Measurements from ENCODE around the gene GPSM1.

Gene GPSM1

DNA sequence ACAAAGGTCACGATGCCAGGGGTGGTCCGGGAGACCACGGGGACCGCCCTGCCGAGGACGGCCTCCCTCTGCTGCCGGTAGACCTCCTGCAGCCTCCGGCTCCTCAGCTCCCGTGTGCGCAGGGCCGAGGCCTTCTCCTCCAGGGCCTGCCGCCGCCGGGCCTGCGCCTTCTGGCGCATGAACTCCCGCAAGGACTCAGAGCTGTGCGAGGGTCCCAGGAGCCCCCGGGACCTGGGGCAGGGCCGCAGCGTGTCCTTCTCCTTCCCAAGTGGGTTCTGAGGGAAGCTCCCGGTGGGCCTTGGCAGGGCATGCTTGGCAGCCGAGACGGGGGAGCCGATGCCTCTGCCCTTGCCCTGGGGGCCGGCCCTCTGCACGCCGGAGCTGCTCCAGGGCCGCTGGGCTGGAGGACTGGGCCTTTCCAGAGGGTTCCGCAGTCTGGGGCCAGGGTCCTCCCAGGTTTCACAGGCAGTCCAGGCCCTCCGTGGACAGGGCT lies 36.8 kb upstream of the GPSM1 start:
- in situ Hi-C loops (cut with MboI; ENCODE audit: low sequenced_read_pairs) = no loop called here

DNA sequence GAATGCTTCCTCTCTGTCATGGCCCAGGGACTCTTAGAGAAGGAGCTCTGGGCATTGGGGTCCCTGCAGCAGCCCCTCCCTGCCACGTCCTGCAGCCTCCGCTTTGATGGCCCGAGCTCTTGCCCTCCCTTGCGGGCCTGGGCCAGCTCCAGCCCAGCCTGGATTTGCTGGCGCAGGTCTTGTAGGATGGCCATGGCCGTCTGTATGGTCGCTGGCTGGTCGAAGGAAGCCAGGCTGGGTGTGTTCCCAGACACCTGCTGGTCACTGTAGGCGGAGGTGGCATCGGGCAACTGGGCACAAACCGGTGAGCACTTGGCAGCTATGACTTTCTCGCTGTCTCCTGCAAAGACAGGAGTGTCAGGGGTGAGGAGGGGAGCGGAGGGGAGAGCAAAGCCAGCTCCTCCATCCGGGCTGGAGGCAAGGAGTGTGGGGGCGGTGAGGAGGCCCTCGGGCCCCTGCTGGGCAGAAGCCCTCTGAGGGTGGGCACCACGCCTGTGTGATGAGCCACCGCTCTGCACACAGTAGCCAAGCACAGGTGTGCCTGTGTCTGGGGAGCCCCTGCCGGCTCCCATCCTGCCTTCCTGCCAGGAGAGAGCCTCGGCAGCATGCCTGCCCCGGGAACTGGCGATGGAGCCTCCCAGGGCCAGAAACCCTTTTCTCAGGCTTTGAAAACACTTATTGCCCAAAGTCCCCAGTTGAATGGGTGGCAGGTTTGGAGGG lies 35.9 kb upstream of the GPSM1 start:
- in situ Hi-C loops (cut with MboI; ENCODE audit: low sequenced_read_pairs) = no loop called here

DNA sequence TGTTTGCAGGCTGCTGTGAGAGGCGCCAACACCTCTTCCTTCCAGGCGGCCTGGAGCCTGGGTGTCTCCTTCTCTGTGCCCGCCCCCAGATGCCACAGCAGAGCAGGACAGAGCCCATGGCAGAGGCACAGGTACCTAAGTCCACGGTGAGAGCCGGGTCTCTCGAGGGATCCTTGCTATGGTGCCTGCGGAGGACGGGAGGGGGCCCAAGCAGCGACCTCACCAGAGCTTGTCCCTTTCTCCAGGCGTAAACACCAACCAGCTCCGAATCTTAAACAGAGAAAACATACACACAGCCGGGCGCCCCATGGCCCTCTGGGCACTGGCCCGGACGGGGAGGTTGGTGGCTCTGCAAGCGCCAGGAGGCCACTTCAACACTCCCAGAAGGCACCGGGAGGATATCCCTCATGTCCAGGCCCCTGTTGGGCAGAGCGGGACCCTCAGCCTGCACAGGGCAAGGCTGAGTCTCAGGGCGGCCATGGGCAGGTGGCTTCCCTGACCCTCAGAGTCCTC lies 35.3 kb upstream of the GPSM1 start:
- in situ Hi-C loops (cut with MboI; ENCODE audit: low sequenced_read_pairs) = no loop called here

DNA sequence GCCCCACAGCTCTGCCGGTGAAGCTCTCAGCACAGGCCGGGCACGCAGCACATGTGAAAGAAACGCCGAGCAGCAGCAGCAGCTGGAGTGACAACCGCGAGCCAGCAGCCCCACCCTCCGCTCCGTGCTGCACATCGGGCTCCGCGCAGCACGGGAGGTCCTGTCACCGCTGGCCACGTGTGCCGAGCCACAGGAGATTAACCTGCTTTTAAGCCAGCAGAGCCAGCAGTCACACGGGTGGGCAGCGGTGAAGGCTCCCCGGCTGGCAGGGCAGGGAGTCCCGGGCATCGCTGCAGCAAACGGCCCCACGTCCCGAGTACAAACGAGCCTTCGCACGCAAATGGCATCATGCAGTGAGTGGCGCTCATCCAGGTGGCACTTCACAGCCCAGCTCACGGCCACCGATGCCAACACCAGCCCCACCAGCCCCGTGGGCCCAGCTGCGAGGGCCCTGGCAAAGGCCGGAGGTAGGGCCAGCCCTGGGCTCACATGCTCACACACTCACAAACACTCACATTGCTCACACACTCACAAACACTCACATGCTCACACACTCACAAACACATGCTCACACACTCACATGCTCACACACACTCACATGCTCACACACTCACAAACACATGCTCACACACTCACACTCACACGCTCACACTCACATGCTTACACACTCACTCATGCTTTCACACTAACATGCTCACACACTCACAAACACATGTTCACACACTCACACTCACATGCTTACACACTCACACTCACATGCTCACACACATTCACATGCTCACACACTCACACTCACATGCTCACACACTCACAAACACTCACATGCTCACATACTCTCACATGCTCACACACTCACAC lies 34.5 kb upstream of the GPSM1 start:
- in situ Hi-C loops (cut with MboI; ENCODE audit: low sequenced_read_pairs) = no loop called here

DNA sequence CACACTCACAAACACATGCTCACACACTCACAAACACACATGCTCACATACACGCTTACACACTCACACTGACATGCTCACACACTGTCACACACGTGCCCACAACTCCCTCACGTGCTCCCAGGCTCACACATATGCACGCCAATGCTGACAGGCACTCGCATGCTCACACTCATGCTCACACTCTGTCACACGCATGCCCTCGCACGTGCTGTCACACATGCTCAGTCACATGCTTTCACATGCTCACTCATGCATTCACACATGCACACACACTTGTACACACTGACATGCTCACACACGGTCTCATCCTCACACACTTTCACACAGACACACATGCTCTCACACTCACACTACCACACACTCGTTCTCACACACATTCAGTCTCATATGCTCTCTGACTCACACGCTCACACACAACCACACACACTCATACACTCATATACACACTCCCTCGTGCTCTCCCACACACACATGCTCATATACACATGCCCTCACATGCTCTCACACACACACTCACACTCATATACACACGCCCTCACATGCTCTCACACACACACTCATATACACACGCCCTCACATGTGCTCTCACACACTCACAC lies 33.8 kb upstream of the GPSM1 start:
- in situ Hi-C loops (cut with MboI; ENCODE audit: low sequenced_read_pairs) = no loop called here

DNA sequence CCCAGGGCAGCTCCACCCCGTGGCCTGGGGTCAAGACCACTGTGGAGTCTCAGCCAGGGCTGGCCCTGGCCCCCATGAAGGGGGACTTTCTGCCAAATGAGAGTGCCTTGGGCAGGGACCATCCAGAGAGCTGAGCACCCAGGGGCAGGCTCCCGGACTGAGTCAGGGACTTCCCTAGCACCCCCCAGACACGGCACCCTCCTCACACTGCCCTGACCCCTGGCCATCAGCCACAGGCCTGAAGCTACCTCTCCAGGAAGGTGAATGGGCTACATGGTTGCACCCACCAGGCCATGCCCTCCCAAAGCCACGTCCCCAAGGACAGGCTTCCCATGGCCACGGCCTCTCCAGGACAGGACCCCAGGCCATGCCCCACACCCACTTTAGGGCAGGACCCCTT lies 32.9 kb upstream of the GPSM1 start:
- in situ Hi-C loops (cut with MboI; ENCODE audit: low sequenced_read_pairs) = no loop called here

DNA sequence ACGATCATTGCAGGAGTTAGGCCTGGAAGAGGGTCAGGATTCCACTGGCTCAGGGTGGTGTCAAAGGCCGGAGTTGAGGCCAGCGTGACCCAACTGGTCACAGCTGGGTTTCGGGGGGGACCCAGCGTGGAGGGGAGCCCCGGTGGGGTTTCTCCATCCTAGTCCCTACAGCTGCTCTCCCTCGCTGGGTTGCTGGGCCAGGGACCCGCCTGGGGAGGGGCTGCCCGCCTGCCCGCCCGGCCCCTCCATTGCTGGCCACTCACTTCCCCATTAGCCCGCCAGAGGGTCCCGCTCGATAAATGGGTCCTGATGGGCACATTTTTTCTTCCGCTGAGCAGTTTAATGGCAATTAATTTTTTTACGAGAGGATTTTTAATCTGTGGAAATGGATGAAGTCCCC lies 32.3 kb upstream of the GPSM1 start:
- in situ Hi-C loops (cut with MboI; ENCODE audit: low sequenced_read_pairs) = no loop called here

DNA sequence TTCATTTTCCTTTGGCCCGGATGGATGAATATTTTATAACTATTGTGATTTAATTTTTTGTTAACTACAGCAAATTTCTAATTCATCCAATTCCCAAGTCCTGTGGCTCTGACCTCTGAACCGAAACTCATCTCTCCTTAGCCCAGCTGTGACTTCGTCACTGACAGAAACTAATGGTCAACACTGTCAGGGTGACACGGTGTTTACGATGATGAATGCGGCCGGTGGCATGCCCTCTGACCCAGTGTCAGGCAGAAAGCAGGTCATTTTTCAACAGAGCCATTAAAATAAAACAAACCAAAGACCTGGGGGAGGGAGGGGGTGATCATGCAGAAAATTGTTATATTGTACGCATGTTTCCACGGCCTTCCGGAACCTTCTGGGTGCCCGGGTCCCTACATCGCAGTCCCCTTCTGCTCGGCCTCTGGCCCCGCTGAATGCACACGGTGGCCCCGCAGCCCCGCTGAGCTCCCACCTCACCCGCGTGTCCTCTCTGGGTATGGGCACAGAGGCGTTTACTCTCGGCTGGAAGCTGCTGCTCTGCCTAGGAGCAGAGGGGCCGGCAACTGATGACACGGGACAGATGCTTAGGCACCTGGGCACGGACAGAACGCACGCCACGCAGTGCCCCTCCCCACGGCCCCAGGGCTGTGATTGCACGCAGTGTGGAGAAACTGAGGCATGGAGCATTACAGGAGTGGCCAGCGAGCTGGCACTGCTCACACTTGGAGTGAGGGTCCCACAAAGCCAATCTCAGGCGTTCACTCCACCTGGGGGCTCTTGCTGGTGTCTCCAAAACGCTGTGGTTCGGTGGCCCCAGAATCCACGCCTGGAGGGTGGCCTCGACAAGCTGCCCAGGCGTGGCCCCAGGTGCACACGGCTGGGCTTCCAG lies 31.6 kb upstream of the GPSM1 start:
- in situ Hi-C loops (cut with MboI; ENCODE audit: low sequenced_read_pairs) = no loop called here

DNA sequence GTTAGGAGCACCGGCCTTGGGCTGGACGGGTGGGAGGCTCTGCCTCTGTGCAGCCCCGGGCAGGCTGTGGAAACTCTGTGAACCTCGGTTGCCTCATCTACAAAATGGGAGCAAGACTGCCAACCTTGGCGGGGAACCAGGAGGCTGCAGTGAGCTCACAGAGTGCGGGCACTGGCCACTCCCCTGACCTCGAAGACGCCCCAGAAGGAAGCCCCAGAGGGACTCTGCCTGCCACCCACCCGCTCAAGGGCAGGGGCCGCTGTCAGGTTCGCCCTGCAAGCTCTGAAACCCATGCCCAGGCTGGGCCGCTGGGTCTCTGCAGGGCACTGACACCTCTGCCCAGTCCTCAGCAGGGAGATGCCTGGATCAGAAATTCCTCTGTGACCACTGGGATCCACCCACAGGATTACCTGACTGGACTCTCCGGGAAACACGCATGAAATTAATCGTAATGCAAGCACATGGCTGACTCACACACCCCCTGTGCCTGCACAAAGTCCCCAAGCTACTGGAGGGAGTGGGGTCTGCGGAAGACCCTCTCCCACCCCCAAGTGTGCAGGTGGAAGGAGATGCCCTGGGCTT lies 30.8 kb upstream of the GPSM1 start:
- in situ Hi-C loops (cut with MboI; ENCODE audit: low sequenced_read_pairs) = no loop called here

DNA sequence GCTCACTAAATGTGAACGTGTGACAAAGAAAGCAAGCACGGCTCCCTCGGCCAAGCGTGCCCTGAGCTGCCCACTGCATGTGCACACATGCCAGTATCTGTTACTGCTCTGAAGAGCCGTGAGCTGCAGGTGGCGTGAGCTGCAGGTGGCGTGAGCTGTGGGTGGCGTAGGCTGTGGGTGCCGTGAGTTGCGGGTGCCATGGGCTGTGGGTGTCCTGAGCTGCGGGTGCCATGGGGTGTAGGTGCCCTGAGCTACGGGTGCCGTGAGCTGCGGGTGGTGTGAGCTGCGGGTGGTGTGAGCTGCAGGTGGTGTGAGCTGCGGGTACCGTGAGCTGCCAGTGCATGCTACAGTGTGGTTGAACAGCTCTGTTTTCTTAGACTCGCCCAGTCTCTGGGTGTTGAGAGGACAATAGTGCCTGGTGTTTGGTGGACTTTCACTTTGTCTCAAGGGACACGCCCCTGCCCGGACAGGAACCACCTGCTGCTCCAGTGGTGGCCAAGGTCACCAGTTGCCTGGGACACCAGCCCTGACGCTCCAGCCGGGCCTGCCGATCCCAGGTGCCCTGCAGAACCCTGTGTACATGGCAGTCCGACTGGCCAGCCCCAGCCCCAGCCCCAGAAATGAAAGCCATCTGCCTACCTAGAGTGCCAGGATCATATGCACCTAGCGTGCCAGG lies 30.2 kb upstream of the GPSM1 start:
- in situ Hi-C loops (cut with MboI; ENCODE audit: low sequenced_read_pairs) = no loop called here

DNA sequence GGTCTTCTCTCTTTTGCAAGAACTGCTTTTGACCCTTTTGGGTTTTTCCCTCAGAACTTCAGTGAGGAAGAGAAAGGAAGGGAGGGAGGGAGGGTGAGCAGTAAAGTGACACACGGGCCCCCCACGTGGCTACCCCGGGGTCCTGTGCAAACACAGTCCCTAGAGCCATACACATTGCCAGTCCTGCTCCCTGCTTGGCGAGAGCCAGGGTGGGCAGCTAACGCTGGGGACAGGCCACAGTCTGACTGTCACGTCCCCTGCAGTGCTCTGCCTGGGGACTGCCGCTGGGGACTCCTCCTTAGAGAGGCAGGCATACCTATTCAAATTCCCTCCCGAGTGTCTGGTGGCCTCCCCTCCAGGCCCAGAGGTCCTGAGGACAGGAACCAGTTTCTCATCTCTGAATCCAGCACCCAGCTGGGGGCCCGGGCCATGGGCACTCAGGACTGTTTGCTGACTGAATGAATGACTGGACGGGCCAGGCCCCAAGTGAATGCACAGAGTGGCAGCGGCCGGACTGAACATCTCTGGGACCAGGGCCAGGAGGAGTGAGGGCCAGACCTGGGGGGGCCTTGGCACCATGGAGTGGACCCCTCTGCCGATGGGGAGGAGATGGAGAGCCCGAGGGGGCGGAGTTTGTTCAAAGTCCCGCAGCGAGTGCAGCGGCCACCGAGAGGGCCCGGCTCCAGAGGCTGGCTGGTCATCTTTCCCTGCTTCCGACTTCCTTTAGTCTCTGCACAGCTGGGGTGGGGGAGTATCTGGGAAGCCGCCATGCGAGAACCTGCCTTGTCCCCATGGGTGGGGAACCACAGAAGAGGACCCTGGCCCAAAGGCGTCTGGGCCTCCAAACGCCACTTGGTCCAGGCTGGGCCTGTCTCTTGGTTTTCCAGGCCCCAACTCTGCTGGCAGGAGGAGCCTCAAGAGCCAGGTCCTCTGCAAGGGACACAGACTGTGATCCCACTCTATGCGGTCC lies 29.3 kb upstream of the GPSM1 start:
- in situ Hi-C loops (cut with MboI; ENCODE audit: low sequenced_read_pairs) = no loop called here

DNA sequence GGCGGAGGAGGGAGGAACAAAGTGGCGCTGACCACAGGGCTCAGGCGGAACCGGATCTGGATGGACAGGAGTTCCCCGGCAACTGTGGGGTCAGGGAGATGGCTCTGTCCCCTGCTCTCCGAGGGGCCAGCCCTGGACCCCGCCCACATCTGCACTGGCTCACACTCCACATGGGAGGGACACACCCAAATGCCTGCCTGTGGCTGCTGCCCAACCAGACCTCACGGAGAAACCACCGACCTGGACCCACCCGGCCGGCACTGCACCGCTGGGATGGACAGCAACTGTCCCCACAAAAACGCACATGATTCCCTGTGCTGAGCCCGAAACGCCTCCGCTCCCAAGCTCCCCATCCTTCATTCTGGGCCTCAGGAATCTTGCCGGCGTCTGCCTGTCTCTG lies 28.2 kb upstream of the GPSM1 start:
- in situ Hi-C loops (cut with MboI; ENCODE audit: low sequenced_read_pairs) = no loop called here

DNA sequence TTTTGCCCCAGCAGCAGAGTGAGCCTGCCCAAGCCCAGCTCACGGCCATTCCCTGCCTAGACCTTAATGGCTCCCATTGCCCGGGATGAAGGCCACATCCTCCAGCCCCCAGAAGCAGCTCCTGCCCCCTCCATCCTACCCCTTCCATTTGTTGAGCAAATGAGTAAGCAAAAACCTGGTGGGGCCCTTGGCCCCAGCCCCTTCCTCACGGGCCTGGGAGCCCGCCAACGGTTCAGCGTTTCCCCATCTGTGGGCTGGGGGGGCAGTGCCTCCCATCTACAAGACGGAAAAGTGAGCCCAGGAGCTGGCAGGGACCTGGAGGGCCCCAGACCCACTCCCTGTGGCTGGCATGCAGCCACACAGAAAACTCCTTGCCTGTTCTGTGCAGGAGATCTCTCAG lies 27.8 kb upstream of the GPSM1 start:
- in situ Hi-C loops (cut with MboI; ENCODE audit: low sequenced_read_pairs) = no loop called here

DNA sequence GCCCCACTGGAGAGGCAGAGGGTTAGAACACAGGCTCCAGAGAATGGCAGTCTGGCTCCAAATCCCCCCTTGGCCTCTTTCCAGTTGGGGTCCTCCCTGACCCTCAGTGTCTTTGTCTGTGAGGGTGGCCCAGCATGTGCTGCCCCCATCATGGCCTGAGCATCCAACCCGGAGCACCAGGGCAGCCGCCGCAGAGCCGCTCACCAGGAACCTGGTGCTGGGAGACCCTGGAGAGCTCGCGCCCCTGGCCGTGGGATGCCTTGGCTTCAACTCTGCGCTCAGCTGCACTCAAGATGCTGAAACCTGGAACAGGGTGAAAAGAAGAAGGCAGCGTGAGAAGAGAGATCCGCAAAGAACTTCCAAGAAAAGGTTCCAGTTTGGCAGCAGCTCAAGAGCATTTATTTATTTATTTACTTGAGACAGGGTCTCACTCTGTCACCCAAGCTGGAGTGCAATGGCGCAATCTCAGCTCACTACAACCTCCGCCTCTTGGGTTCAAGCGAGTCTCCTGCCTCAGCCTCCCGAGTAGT lies 27.3 kb upstream of the GPSM1 start:
- in situ Hi-C loops (cut with MboI; ENCODE audit: low sequenced_read_pairs) = no loop called here

DNA sequence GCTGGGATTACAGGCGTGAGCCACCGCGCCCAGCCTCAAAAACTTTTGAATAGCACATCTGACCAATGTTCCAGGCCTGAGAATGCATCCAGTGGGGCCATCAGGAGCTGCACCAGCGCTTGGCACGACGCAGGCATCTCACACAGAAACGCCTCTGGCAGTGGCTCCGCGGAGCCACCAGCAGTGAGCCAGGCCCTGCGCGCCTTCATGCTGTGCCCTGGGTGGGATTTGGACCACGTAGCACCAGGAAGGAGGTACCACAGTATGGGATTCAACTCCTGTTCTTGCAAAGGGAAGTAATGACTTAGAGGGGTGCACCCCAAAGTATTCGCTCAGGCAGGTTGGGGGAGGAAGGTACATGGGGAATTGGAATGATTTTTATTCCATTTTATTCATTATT lies 26.5 kb upstream of the GPSM1 start:
- in situ Hi-C loops (cut with MboI; ENCODE audit: low sequenced_read_pairs) = no loop called here

DNA sequence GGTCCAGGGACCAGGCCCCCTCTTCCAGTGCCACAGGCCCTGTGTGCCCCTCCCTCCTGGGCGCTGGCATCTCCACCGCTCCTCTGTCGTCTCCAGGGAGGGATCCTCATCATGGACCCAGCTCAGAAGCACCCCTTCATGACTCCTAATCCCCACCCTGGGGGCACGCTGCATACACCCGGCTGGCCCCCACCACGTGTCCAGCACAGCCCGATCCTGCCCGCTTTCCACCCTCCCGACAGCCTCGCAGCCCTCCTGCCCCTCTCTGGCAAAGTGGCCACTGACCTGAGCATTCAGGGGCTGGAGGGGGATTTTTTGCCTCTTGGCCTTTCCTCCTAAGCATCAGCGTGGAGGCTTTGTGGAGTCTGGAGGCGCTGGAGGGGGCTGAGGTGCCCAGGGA lies 24.8 kb upstream of the GPSM1 start:
- in situ Hi-C loops (cut with MboI; ENCODE audit: low sequenced_read_pairs) = no loop called here

DNA sequence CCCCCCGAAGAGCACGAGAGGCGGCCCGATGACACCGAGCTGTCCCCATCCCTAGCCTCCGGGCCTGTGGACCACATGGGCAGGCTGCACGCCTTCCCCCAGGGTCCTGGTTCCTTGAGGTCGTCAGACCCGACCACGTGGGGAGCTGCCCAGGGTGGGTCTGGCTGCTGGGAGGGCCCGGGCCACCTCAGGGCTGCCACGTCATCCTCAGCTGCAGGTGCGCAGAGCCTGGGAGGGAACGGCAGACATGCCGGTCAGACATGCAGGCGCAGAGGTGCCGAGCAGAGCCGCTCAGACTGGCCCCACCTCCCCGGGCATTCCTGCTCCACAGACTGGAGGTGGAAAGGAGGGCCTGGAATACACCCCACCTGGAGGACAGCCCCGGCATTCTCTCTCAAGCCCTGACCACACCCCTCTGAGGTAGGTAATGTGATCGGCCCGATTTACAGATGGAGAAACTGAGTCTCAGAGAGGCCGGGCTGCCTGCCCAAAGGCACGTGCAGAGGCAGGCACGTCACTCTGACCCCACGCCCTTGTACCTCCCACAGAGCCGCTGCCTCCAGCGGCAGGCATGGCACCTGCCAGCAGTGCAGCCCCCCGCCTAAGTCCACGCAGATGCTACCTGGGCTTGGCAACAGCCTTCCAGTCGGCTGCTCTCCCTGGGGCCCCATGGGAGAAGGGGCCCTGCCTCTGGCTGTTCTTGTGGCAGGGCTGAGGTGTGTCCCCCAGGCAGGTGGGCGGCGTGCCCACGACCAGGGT lies 24.1 kb upstream of the GPSM1 start:
- in situ Hi-C loops (cut with MboI; ENCODE audit: low sequenced_read_pairs) = no loop called here
